ENCODE data around the gene ECM2.

- TF ChIP-seq CTCF (CRISPR knock-in tag; IDR thresholded peaks at IDR 0.05): no peak
- no peak for TF ChIP-seq SRSF9 (IDR thresholded peaks at IDR 0.05; ENCODE audit: borderline replicate concordance, insufficient read depth, low read depth, low read length, poor library complexity, severe bottlenecking)
- no peak for TF ChIP-seq SP1 (IDR thresholded peaks at IDR 0.05)
- no peak for TF ChIP-seq SP1 (CRISPR knock-in tag; IDR thresholded peaks at IDR 0.05)
- no peak for TF ChIP-seq ZNF670 (CRISPR knock-in tag; IDR thresholded peaks at IDR 0.05; ENCODE audit: borderline replicate concordance)
- no peak for TF ChIP-seq TCF7L2 (IDR thresholded peaks at IDR 0.05; ENCODE audit: low read depth, low read length)
- no peak for TF ChIP-seq TAF1 (CRISPR knock-in tag; IDR thresholded peaks at IDR 0.05)
- no peak for TF ChIP-seq NCOA5 (CRISPR knock-in tag; IDR thresholded peaks at IDR 0.05)
- TF ChIP-seq ZNF580 (CRISPR knock-in tag; IDR thresholded peaks at IDR 0.05; ENCODE audit: borderline replicate concordance, low read depth): no peak
- no peak for TF ChIP-seq EZH2 (conservative IDR thresholded peaks at IDR 0.05; ENCODE audit: low read depth, low read length)
- TF ChIP-seq CEBPG (CRISPR knock-in tag; IDR thresholded peaks at IDR 0.05): no peak
- TF ChIP-seq TERF1 (CRISPR knock-in tag; IDR thresholded peaks at IDR 0.05): no peak
- TF ChIP-seq ZNF569 (CRISPR knock-in tag; IDR thresholded peaks at IDR 0.05; ENCODE audit: borderline replicate concordance): no peak
- no peak for TF ChIP-seq ZNF792 (CRISPR knock-in tag; IDR thresholded peaks at IDR 0.05)
Observed at GRCh38 chr9:92494856-92495255, 40.9 kb downstream of the ECM2 start.

All from HepG2 (cell line).